GM18909 (cell line): Measurements from ENCODE around the gene VEGFA.

Experiments
- ATAC-seq: cut with Tn5 transposase; IDR thresholded peaks from one replicate; pipeline ENCODE4 v1.9.1; 2021; ENCODE audit warnings: mild to moderate bottlenecking; ENCODE audit not compliant: unreplicated experiment, poor library complexity

The VEGFA gene

GRCh38 chr6:43769526-43770371 lies at the start of gene VEGFA:
Gene VEGFA (plus strand): TSS chr6:43770211.
- peak; percentile 53 for ATAC-seq

GRCh38 chr6:43720999-43721398 lies 49.0 kb upstream of the VEGFA start:
- ATAC-seq = no peak

GRCh38 chr6:43722920-43723545 lies 47.0 kb upstream of the VEGFA start:
- ATAC-seq = no peak

- peak; percentile 65 for ATAC-seq
Measured at GRCh38 chr6:43723737-43724295, 46.2 kb upstream of the VEGFA start.

- ATAC-seq = no peak
Measured at GRCh38 chr6:43724354-43724753, 45.7 kb upstream of the VEGFA start.

GRCh38 chr6:43724914-43725642 lies 44.9 kb upstream of the VEGFA start:
- ATAC-seq = peak; percentile 80

GRCh38 chr6:43725643-43726580 lies 44.1 kb upstream of the VEGFA start:
- ATAC-seq = no peak

GRCh38 chr6:43727634-43728033 lies 42.4 kb upstream of the VEGFA start:
- no peak for ATAC-seq

GRCh38 chr6:43728586-43728985 lies 41.4 kb upstream of the VEGFA start:
- no peak for ATAC-seq

GRCh38 chr6:43729537-43729936 lies 40.5 kb upstream of the VEGFA start:
- no peak for ATAC-seq

- no peak for ATAC-seq
Measured at GRCh38 chr6:43730634-43731033, 39.4 kb upstream of the VEGFA start.

GRCh38 chr6:43733471-43734293 lies 36.3 kb upstream of the VEGFA start:
- ATAC-seq = peak; percentile 68

GRCh38 chr6:43734294-43734665 lies 35.7 kb upstream of the VEGFA start:
- no peak for ATAC-seq

- no peak for ATAC-seq
Measured at GRCh38 chr6:43735642-43736199, 34.3 kb upstream of the VEGFA start.

GRCh38 chr6:43736211-43736786 lies 33.7 kb upstream of the VEGFA start:
- ATAC-seq = no peak

GRCh38 chr6:43736844-43737243 lies 33.2 kb upstream of the VEGFA start:
- ATAC-seq = no peak

GRCh38 chr6:43737272-43738081 lies 32.5 kb upstream of the VEGFA start:
- ATAC-seq = no peak
